PC-3 (cell line): Measurements from ENCODE around the gene ICA1L. TPM values are rescaled to one million over a fixed set of nuclear protein-coding genes. Genes with fewer than 3 reads are reported as not detected.

ENCODE experiments used
- ATAC-seq: fragments of 200-7000 bp; cut with Tn5 transposase; 2 replicates; pipeline ENCODE4 v1.9.1; 2020; ENCODE audit warnings: mild to moderate bottlenecking, moderate library complexity
- BruUV-seq: library from RNA; stranded (reverse); fragments of 400-500 nt; replicated peaks from 2 replicates; lab custom pipeline; 2021; lab: Mats Ljungman, UMichigan
- CTCF ChIA-PET: fragments of 300-600 bp; sonication (Branson Sonifier 250); formaldehyde crosslinking; loops from one replicate; lab custom pipeline; 2022; ENCODE audit warnings: antibody characterized with exemption; lab: Charles Lee
- POLR2A ChIA-PET: fragments of 300-600 bp; sonication (Branson Sonifier 250); formaldehyde crosslinking; loops from one replicate; lab custom pipeline; 2022; ENCODE audit warnings: antibody characterized with exemption; ENCODE audit not compliant: unreplicated experiment; lab: Charles Lee
- DNase-seq: peaks from one replicate; pipeline ENCODE4 v3.0.0-alpha.2; 2015
- H2AFZ ChIP-seq: fragments of 300-600 bp; sonication (generic); 2 replicates; pipeline ENCODE4 v1.6.0; 2016; ENCODE audit warnings: antibody characterized with exemption, low read length
- H3F3A ChIP-seq: fragments of 300-600 bp; sonication (generic); one replicate; pipeline ENCODE4 v1.6.0; 2017; ENCODE audit warnings: antibody characterized with exemption, low read length, control low read depth, mild to moderate bottlenecking; ENCODE audit not compliant: unreplicated experiment
- H3K27ac ChIP-seq: fragments of 300-600 bp; sonication (generic); 2 replicates; pipeline ENCODE4 v1.5.1; 2016; ENCODE audit warnings: mild to moderate bottlenecking, low read length
- H3K27me3 ChIP-seq: fragments of 300-600 bp; sonication (generic); 2 replicates; pipeline ENCODE4 v1.6.1; 2016; ENCODE audit warnings: low read length, mixed read lengths
- H3K36me3 ChIP-seq: fragments of 300-600 bp; sonication (generic); 2 replicates; pipeline ENCODE4 v1.6.1; 2016; ENCODE audit warnings: low read depth, mixed run types, low read length, mixed read lengths
- H3K4me1 ChIP-seq: fragments of 300-600 bp; sonication (generic); 2 replicates; pipeline ENCODE4 v1.5.1; 2016; ENCODE audit warnings: low read length; ENCODE audit not compliant: insufficient read depth
- H3K4me2 ChIP-seq: fragments of 300-600 bp; sonication (generic); 2 replicates; pipeline ENCODE4 v1.6.0; 2016; ENCODE audit warnings: low read length
- H3K4me3 ChIP-seq: fragments of 300-600 bp; sonication (generic); 2 replicates; pipeline ENCODE4 v1.5.1; 2016; ENCODE audit warnings: mild to moderate bottlenecking, low read length, mixed read lengths
- H3K79me2 ChIP-seq: fragments of 300-600 bp; sonication (generic); 2 replicates; pipeline ENCODE4 v1.6.1; 2017; ENCODE audit warnings: low read length, mixed read lengths
- H3K9ac ChIP-seq: fragments of 300-600 bp; sonication (generic); 2 replicates; pipeline ENCODE4 v1.6.0; 2016; ENCODE audit warnings: mild to moderate bottlenecking, low read length
- H3K9me2 ChIP-seq: fragments of 300-600 bp; sonication (generic); replicated peaks from 2 replicates; pipeline ENCODE4 v1.6.1; 2016; ENCODE audit warnings: mixed run types, low read length, mixed read lengths
- H3K9me3 ChIP-seq: fragments of 300-600 bp; sonication (generic); 2 replicates; pipeline ENCODE4 v1.6.1; 2016; ENCODE audit warnings: low read length, mixed read lengths
- H4K20me1 ChIP-seq: fragments of 300-600 bp; sonication (generic); 2 replicates; pipeline ENCODE4 v1.6.1; 2016; ENCODE audit warnings: low read length, mixed read lengths
- CTCF ChIP-seq: fragments of 300-600 bp; sonication (generic); conservative IDR thresholded peaks from 2 replicates; pipeline ENCODE4 v1.5.1; 2017; ENCODE audit warnings: antibody characterized with exemption, low read depth, mild to moderate bottlenecking, low read length
- EZH2 ChIP-seq: fragments of 300-600 bp; sonication (generic); IDR thresholded peaks from one replicate; pipeline ENCODE4 v1.6.1; 2017; ENCODE audit warnings: antibody characterized with exemption, mild to moderate bottlenecking, low read length; ENCODE audit not compliant: unreplicated experiment
- EZH2phosphoT487 ChIP-seq: fragments of 300-600 bp; sonication (generic); IDR thresholded peaks from 2 replicates; pipeline ENCODE4 v1.6.1; 2018; ENCODE audit warnings: mild to moderate bottlenecking, antibody characterized with exemption, low read length, borderline replicate concordance
- intact Hi-C: fragments of 100-400 bp; cut with micrococcal nuclease; formaldehyde crosslinking; loops from 2 replicates; pipeline ENCODE4 v1.9.0; 2023
- total RNA-seq: library from RNA; depleted of rRNA; stranded (reverse); fragments of >200 nt; gene quantifications from 2 replicates; pipeline ENCODE4 v1.2.3, GENCODE V29; 2014

ICA1L gene
- total RNA-seq, 1 experiment from 2014 or later = 2.5 TPM

GRCh38 chr2:202911512-202912341, 40.2 kb upstream of the ICA1L start, which contains the start of the genes CARF and WDR12:
Gene CARF, plus strand, starts transcription at chr2:202912275. Its CDS starts 29,628 bp downstream, at chr2:202941903.
Gene WDR12, minus strand, starts transcription at chr2:202911673. Its CDS starts 197 bp downstream, at chr2:202911476.
- Histone ChIP-seq H3K79me2 (peaks cover 43% of the 10 kb centered on the region), H3K4me2 (peak within 1 kb of the TSS; percentile 92), H3K4me1 (peaks cover 12% of the 10 kb centered on the region; the same call in 1 of the 2 replicates), H3K9me3 (no peaks in the 10 kb centered on the region), H3K27ac (peak within 1 kb of the TSS; percentile 75), H3K36me3 (no peaks in the 10 kb centered on the region), H3K4me3 (peak within 1 kb of the TSS; percentile 89), H3K9me2 (no peaks in the 10 kb centered on the region), H2AFZ (peak within 1 kb of the TSS; percentile 94), H3K27me3 (no peaks in the 10 kb centered on the region), H3F3A (no peaks in the 10 kb centered on the region), H4K20me1 (no peaks in the 10 kb centered on the region), H3K9ac (peak within 1 kb of the TSS; percentile 88)
- intact Hi-C loops = loop anchor here (1.0 kb wide), 1 partner anchor 103 kb away; the partner anchor contains the start of gene NBEAL1
- POLR2A ChIA-PET = interaction anchor here (0.6 to 0.7 kb wide), 2 partner anchors 14 to 276 kb away, joined by 3 read pairs; no protein-coding TSS in a partner anchor
- TF ChIP-seq EZH2 = no peak
- no peak for TF ChIP-seq CTCF
- no peak for TF ChIP-seq EZH2phosphoT487
- CTCF ChIA-PET = no interaction called here
- DNase-seq (peak; percentile 93), ATAC-seq (peak; percentile 81)
- BruUV-seq = TSS peak; percentile 47

- no peaks in the 10 kb centered on the region for H3F3A ChIP-seq
- H3K4me3 ChIP-seq = peak overlapping the region; percentile 89
- H3K27me3 ChIP-seq = no peaks in the 10 kb centered on the region
- peak overlapping the region; percentile 88 for H3K9ac ChIP-seq
- ChIA-PET POLR2A (interaction anchor here (0.6 kb wide), 2 partner anchors 275 to 328 kb away, joined by 3 read pairs; no protein-coding TSS in a partner anchor), CTCF (no interaction called here)
- TF ChIP-seq CTCF (no peak), EZH2phosphoT487 (no peak), EZH2 (no peak)
- H3K27ac ChIP-seq = peak overlapping the region; percentile 75
- peak overlapping the region; percentile 92 for H3K4me2 ChIP-seq
- ATAC-seq (no peak; the same call in 1 of the 2 replicates), DNase-seq (no peak)
- no peaks in the 10 kb centered on the region for H3K9me2 ChIP-seq
- no peaks in the 10 kb centered on the region for H4K20me1 ChIP-seq
- H3K36me3 ChIP-seq = peaks cover 3% of the 10 kb centered on the region
- H3K79me2 ChIP-seq = peaks cover 47% of the 10 kb centered on the region
- peaks cover 12% of the 10 kb centered on the region; the same call in 1 of the 2 replicates for H3K4me1 ChIP-seq
- no TSS peak for BruUV-seq
- H3K9me3 ChIP-seq = no peaks in the 10 kb centered on the region
- intact Hi-C loops = no loop called here
- peak overlapping the region; percentile 94 for H2AFZ ChIP-seq
These were observed 39.6 kb upstream of the ICA1L start for GRCh38 chr2:202911203-202911511.
